NCI-H1436 (cell line): ENCODE data around the gene MYEF2.

Experiments used
- DNase-seq: peaks from one replicate; lab custom pipeline; 2025; lab: John Stamatoyannopoulos, UW

Gene MYEF2

DNA sequence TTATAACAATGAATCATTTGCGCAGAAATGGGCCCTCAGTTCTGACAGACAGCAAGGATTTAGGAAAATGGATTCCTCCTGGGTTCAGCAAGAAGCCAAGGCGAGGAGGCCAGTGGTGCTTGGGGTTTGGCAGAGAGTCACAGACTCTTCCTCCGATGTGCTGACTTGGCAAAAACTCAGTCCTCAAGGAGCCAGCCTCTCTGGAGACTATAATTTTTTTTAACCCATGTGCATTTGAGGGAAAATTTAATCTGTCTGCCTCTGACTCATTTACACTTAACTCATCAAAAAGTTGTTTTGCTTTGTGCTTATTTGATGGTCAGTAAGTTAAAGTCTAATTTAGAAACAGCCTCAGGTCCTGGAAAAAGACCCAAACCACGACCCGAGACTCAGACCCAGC is 91.5 kb downstream of the MYEF2 start:
- DNase-seq = no peak

- no peak for DNase-seq
Measured at GRCh38 chr15:48086133-48086532, 92.0 kb downstream of the MYEF2 start.

- no peak for DNase-seq
Measured at GRCh38 chr15:48085591-48085930, 92.5 kb downstream of the MYEF2 start.

- peak; percentile 5 for DNase-seq
Measured at GRCh38 chr15:48084759-48085590, 93.1 kb downstream of the MYEF2 start.
